Colonic mucosa (tissue), 4 donors: ENCODE measurements around the gene CAMKK1. TPM values are rescaled to one million over a fixed set of nuclear protein-coding genes. Genes with fewer than 3 reads are reported as not detected.

Experiments used
- DNase-seq: peaks from one replicate; pipeline ENCODE4 v3.0.0-alpha.2; 2020
- H3K27ac ChIP-seq: fragments of 200-600 bp; one replicate; pipeline ENCODE4 v1.8.0; 2021
- H3K27me3 ChIP-seq: fragments of 200-600 bp; one replicate; pipeline ENCODE4 v1.8.0; 2021
- H3K36me3 ChIP-seq: fragments of 200-600 bp; one replicate; pipeline ENCODE4 v1.8.0; 2021
- H3K4me1 ChIP-seq: fragments of 200-600 bp; one replicate; pipeline ENCODE4 v1.8.0; 2021; ENCODE audit warnings: mild to moderate bottlenecking
- H3K4me3 ChIP-seq: fragments of 200-600 bp; one replicate; pipeline ENCODE4 v1.8.0; 2021
- H3K9ac ChIP-seq, 2 donors: one replicate each; pipeline ENCODE4 v1.7.0; 2013; ENCODE audit warnings: control low read depth in 2 of 2, low read depth in 2 of 2, low read length in 2 of 2
- H3K9me3 ChIP-seq: fragments of 200-600 bp; one replicate; pipeline ENCODE4 v1.8.0; 2021
- intact Hi-C: fragments of 100-400 bp; cut with DNase I; formaldehyde crosslinking; loops from one replicate; pipeline ENCODE4 v1.14.1; 2022
- total RNA-seq, 2 donors: library from RNA; stranded (reverse); fragmentation: NEBNext Ultra II Directional in 1 of 2; extraction: Animal tissue kit (Norgen Biotek cat#: 25700) in 1 of 2; gene quantifications; one replicate each; pipeline ENCODE4 v1.2.1, GENCODE V29; 2021
- TF ChIP-seq, protein P1 (sequence below): fragments of 200-600 bp; IDR thresholded peaks from one replicate; pipeline ENCODE4 v1.8.0; 2022; ENCODE audit warnings: antibody characterized with exemption, mild to moderate bottlenecking
- donor health status: healthy.
- donor health status: DM: no; HTN: no; CAD: no.
- donor health status: DM: no; HTN: no; CAD: no.

Gene CAMKK1
- total RNA-seq, 2 donors from 2014 or later: 3.6 to 7.2 TPM

DNA sequence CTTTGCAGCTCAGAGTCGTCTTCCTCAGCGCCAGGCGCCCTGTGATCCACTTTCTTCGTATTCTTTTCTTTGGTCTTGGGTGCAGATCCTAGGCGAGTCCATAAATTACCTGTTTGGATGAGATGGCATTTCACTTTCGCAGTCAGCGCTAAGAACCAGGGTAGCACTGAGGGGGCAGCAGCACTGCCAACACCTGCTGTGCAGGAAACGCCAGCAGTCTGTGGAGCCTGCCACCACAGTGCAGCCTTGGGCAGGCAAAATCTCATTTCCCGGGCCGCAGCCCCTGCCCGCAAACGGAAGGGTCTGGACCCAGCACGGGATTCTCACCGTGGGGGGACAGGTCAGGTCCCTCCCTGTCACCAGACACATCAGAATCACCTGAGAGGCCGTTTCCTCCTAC is 79.7 kb downstream of the CAMKK1 start:
- Histone ChIP-seq H3K4me3 (no peak overlapping the region), H3K27ac (no peak overlapping the region), H3K4me1 (no peaks in the 10 kb centered on the region), H3K36me3 (peaks cover 16% of the 10 kb centered on the region), H3K9ac (no peak overlapping the region), H3K27me3 (no peaks in the 10 kb centered on the region), H3K9me3 (no peaks in the 10 kb centered on the region)
- intact Hi-C loops: no loop called here
- no peak for DNase-seq
- TF ChIP-seq, protein P1, sequence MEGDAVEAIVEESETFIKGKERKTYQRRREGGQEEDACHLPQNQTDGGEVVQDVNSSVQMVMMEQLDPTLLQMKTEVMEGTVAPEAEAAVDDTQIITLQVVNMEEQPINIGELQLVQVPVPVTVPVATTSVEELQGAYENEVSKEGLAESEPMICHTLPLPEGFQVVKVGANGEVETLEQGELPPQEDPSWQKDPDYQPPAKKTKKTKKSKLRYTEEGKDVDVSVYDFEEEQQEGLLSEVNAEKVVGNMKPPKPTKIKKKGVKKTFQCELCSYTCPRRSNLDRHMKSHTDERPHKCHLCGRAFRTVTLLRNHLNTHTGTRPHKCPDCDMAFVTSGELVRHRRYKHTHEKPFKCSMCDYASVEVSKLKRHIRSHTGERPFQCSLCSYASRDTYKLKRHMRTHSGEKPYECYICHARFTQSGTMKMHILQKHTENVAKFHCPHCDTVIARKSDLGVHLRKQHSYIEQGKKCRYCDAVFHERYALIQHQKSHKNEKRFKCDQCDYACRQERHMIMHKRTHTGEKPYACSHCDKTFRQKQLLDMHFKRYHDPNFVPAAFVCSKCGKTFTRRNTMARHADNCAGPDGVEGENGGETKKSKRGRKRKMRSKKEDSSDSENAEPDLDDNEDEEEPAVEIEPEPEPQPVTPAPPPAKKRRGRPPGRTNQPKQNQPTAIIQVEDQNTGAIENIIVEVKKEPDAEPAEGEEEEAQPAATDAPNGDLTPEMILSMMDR: no peak

DNA sequence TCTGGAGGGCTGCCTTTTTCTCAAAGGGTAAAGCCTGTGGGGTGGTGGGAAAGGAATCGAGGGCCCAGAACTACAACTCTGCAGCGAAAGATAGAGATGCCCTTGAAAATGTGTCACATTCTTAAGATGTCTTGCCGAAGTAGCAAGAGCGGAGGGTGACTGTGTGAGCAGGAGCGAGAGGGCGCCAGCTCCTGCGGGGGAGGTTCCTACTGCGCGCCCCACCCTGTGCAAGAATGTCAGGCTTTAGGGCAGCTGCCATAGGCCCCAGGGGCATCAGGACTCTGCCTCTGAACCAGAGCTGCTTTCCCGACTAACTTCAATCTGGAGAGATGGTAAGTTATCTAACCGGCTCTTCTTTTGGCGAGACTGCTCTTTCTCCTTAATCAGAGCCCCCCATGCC is 80.1 kb downstream of the CAMKK1 start:
- TF ChIP-seq, protein P1: no peak
- Histone ChIP-seq H3K9me3 (no peaks in the 10 kb centered on the region), H3K27ac (no peak overlapping the region), H3K4me1 (no peaks in the 10 kb centered on the region), H3K27me3 (no peaks in the 10 kb centered on the region), H3K9ac (no peak overlapping the region), H3K4me3 (no peak overlapping the region), H3K36me3 (peaks cover 14% of the 10 kb centered on the region)
- DNase-seq: no peak
- intact Hi-C loops: no loop called here

DNA sequence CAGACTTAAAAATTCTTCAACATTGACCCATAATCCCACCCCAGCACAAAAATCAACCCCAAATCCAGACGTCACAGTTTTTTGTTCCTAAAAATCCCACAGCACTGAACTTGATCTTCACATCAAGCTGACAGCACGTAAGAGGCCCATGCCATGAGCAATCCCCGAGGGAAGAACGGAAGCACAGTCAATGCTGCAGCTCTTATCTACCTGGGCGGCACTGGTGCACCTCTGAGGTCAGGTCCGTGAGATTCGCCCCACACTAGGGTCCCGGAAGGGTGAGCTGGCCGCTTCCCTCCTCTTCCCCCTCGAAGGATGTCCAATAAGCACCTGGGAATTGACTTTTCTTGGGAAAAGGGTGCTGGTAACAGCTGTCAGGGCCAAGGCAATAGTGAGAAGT is 80.6 kb downstream of the CAMKK1 start:
- no peaks in the 10 kb centered on the region for H3K4me1 ChIP-seq
- H3K27ac ChIP-seq: no peak overlapping the region
- H3K9ac ChIP-seq: no peak overlapping the region
- DNase-seq: no peak
- TF ChIP-seq, protein P1: no peak
- H3K36me3 ChIP-seq: peaks cover 14% of the 10 kb centered on the region
- H3K27me3 ChIP-seq: no peaks in the 10 kb centered on the region
- no peak overlapping the region for H3K4me3 ChIP-seq
- no peaks in the 10 kb centered on the region for H3K9me3 ChIP-seq
- intact Hi-C loops: no loop called here

Other genes with a start within 250 kb of the CAMKK1 start
- gene TAX1BP3, start 224.5 kb downstream of the CAMKK1 start, total RNA-seq: 100 to 1,000 TPM; 148 to 195 TPM
- 10 to 100 TPM; 38.1 to 61.2 TPM for gene EMC6, start 224.2 kb downstream of the CAMKK1 start, total RNA-seq
- 1 to 10 TPM in 1 of 2 donors, under 1 TPM in 1; 0.93 to 1.5 TPM for gene P2RX5, start 196.9 kb downstream of the CAMKK1 start, total RNA-seq
- gene HASPIN, start 169.2 kb downstream of the CAMKK1 start, total RNA-seq: 10 to 100 TPM in 1 of 2 donors, 1 to 10 TPM in 1; 2.6 to 13.2 TPM
- gene ITGAE, start 91.9 kb downstream of the CAMKK1 start, total RNA-seq: 10 to 100 TPM; 14.7 to 14.9 TPM
- gene NCBP3, start 46.8 kb downstream of the CAMKK1 start, total RNA-seq: 10 to 100 TPM; 31.3 to 41.2 TPM
- 1 to 10 TPM; 2.7 to 4.8 TPM for gene P2RX1, start 23.4 kb upstream of the CAMKK1 start, total RNA-seq
- gene ATP2A3, start 71.4 kb upstream of the CAMKK1 start, total RNA-seq: 100 to 1,000 TPM; 197 to 308 TPM
- gene ZZEF1, start 250.0 kb upstream of the CAMKK1 start, total RNA-seq: 10 to 100 TPM; 89.8 to 96.1 TPM